SK-N-SH treated with all-trans-retinoic acid at 6 μM for 48 hours (cell line): Measurements from ENCODE around the gene TAT.

Experiments used
- ARNTL ChIP-seq: fragments of 450-650 bp; formaldehyde crosslinking; IDR thresholded peaks from 2 replicates; pipeline ENCODE4 v1.5.0; 2020; ENCODE audit warnings: low read depth, mild to moderate bottlenecking, moderate library complexity, borderline replicate concordance
- OSR1 ChIP-seq: fragments of 250-450 bp; sonication (Bioruptor Pico); IDR thresholded peaks from 2 replicates; pipeline ENCODE4 v1.8.0; 2022; ENCODE audit warnings: moderate library complexity, mild to moderate bottlenecking, inconsistent platforms
- TCF4 ChIP-seq: fragments of 250-450 bp; sonication (Bioruptor Pico); IDR thresholded peaks from 2 replicates; pipeline ENCODE4 v1.8.0; 2021; ENCODE audit warnings: mild to moderate bottlenecking, moderate library complexity, borderline replicate concordance

DNA sequence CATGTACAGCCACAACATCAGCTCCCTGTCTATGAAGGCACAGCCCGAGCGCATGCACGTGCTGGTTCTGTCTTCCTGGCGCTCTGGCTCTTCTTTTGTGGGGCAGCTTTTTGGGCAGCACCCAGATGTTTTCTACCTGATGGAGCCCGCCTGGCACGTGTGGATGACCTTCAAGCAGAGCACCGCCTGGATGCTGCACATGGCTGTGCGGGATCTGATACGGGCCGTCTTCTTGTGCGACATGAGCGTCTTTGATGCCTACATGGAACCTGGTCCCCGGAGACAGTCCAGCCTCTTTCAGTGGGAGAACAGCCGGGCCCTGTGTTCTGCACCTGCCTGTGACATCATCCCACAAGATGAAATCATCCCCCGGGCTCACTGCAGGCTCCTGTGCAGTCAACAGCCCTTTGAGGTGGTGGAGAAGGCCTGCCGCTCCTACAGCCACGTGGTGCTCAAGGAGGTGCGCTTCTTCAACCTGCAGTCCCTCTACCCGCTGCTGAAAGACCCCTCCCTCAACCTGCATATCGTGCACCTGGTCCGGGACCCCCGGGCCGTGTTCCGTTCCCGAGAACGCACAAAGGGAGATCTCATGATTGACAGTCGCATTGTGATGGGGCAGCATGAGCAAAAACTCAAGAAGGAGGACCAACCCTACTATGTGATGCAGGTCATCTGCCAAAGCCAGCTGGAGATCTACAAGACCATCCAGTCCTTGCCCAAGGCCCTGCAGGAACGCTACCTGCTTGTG is 40.0 kb downstream of the TAT start:
- TF ChIP-seq ARNTL (CRISPR knock-in tag) (no peak), OSR1 (no peak), TCF4 (CRISPR knock-in tag) (no peak)
